Loucy (cell line): Measurements from ENCODE around the gene TMEM69.

Source experiments
- H2AFZ ChIP-seq: fragments of 200-600 bp; sonication (generic); 2 replicates; pipeline ENCODE4 v1.6.0; 2016; ENCODE audit warnings: antibody characterized with exemption, mild to moderate bottlenecking, low read length, moderate library complexity
- H3F3A ChIP-seq: fragments of 200-600 bp; 2 replicates; pipeline ENCODE4 v1.6.0; 2016; ENCODE audit warnings: antibody characterized with exemption, low read depth, mild to moderate bottlenecking
- H3K27me3 ChIP-seq: fragments of 200-600 bp; sonication (generic); 2 replicates; pipeline ENCODE4 v1.6.1; 2014; ENCODE audit warnings: low read length, mild to moderate bottlenecking; ENCODE audit not compliant: insufficient read depth, poor library complexity, severe bottlenecking
- H3K36me3 ChIP-seq: fragments of 200-600 bp; sonication (generic); 2 replicates; pipeline ENCODE4 v1.6.1; 2016; ENCODE audit warnings: low read length; ENCODE audit not compliant: insufficient read depth
- H3K4me1 ChIP-seq: fragments of 200-600 bp; sonication (generic); 2 replicates; pipeline ENCODE4 v1.5.1; 2014; ENCODE audit warnings: low read length, mild to moderate bottlenecking; ENCODE audit not compliant: insufficient read depth, poor library complexity, severe bottlenecking
- H3K4me2 ChIP-seq: fragments of 200-600 bp; sonication (generic); 2 replicates; pipeline ENCODE4 v1.6.0; 2014; ENCODE audit warnings: antibody characterized with exemption, low read length, low read depth, mild to moderate bottlenecking; ENCODE audit not compliant: poor library complexity, severe bottlenecking
- H3K4me3 ChIP-seq: fragments of 200-600 bp; sonication (generic); 2 replicates; pipeline ENCODE4 v1.5.1; 2014; ENCODE audit warnings: low read length, mild to moderate bottlenecking, mixed read lengths; ENCODE audit not compliant: poor library complexity, severe bottlenecking
- H3K79me2 ChIP-seq: fragments of 200-600 bp; sonication (generic); 2 replicates; pipeline ENCODE4 v1.6.1; 2014; ENCODE audit warnings: low read length; ENCODE audit not compliant: insufficient read depth
- H3K9ac ChIP-seq: fragments of 200-600 bp; sonication (generic); 2 replicates; pipeline ENCODE4 v1.6.0; 2014; ENCODE audit warnings: mild to moderate bottlenecking, low read depth, low read length, moderate library complexity; ENCODE audit not compliant: poor library complexity, severe bottlenecking
- H3K9me2 ChIP-seq: fragments of 200-600 bp; sonication (generic); replicated peaks from 2 replicates; pipeline ENCODE4 v1.6.1; 2016; ENCODE audit warnings: low read depth, low read length, mixed read lengths
- H3K9me3 ChIP-seq: fragments of 200-600 bp; sonication (generic); 2 replicates; pipeline ENCODE4 v1.6.1; 2014; ENCODE audit warnings: mild to moderate bottlenecking, antibody characterized with exemption, low read length, low read depth; ENCODE audit not compliant: insufficient read depth
- H4K20me1 ChIP-seq: fragments of 200-600 bp; sonication (generic); 2 replicates; pipeline ENCODE4 v1.6.0; 2014; ENCODE audit warnings: antibody characterized with exemption, low read length, mild to moderate bottlenecking; ENCODE audit not compliant: insufficient read depth, poor library complexity, severe bottlenecking
- CTCF ChIP-seq: fragments of 200-600 bp; sonication (generic); conservative IDR thresholded peaks from 2 replicates; pipeline ENCODE4 v1.5.1; 2014; ENCODE audit warnings: mild to moderate bottlenecking, antibody characterized with exemption, low read length
- EZH2phosphoT487 ChIP-seq: fragments of 200-600 bp; IDR thresholded peaks from 2 replicates; pipeline ENCODE4 v1.6.1; 2018; ENCODE audit warnings: antibody characterized with exemption, mild to moderate bottlenecking, moderate library complexity, borderline replicate concordance

TMEM69 gene

DNA sequence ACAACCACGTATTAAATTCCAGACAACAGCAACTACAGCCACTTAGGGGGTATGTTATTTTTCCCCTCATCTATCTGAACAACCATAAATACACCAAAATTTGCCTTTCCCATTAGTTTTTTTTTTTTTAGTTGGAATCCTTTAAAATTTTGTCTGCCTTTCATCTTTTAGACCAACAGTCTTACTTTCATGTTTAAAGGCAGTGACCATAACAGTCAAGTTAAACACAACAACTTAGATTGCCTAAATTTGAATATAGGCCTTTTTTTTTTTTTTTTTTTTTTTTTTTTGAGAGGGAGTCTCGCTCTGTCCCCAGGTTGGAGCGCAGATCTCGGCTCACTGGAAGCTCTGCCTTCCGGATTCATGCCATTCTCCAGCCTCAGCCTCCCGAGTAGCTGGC, 5.0 kb upstream of the TMEM69 start:
- Histone ChIP-seq H3K4me3 (peak overlapping the region; percentile 94), H3K27me3 (no peaks in the 10 kb centered on the region), H3F3A (0 out of 2 replicates have a peak, but pooled peaks cover 3% of the 10 kb centered on the region), H2AFZ (no peak overlapping the region), H3K4me1 (peaks cover 49% of the 10 kb centered on the region), H3K9me3 (no peaks in the 10 kb centered on the region), H3K36me3 (no peaks in the 10 kb centered on the region; the same call in 1 of the 2 replicates), H3K4me2 (peak overlapping the region; percentile 78), H3K9me2 (no peaks in the 10 kb centered on the region), H3K79me2 (peaks cover 88% of the 10 kb centered on the region), H4K20me1 (peaks cover 73% of the 10 kb centered on the region), H3K9ac (peak overlapping the region; percentile 50)
- no peak for TF ChIP-seq CTCF
- no peak for TF ChIP-seq EZH2phosphoT487

- Histone ChIP-seq H3K9ac (peak overlapping the region; percentile 99), H4K20me1 (peaks cover 63% of the 10 kb centered on the region), H3F3A (0 out of 2 replicates have a peak, but pooled peaks cover 2% of the 10 kb centered on the region), H3K9me3 (no peaks in the 10 kb centered on the region), H2AFZ (no peak overlapping the region), H3K79me2 (peaks cover 88% of the 10 kb centered on the region), H3K36me3 (no peaks in the 10 kb centered on the region; the same call in 1 of the 2 replicates), H3K4me2 (peak overlapping the region; percentile 78), H3K4me3 (peak overlapping the region; percentile 94), H3K4me1 (peaks cover 39% of the 10 kb centered on the region), H3K9me2 (no peaks in the 10 kb centered on the region), H3K27me3 (no peaks in the 10 kb centered on the region)
- no peak for TF ChIP-seq EZH2phosphoT487
- no peak for TF ChIP-seq CTCF
These were observed 3.6 kb upstream of the TMEM69 start for GRCh38 chr1:45684402-45684801.

- Histone ChIP-seq H3K9me2 (no peaks in the 10 kb centered on the region), H3K79me2 (peaks cover 88% of the 10 kb centered on the region), H3K27me3 (no peaks in the 10 kb centered on the region), H3K4me3 (peak overlapping the region; percentile 94), H2AFZ (peak overlapping the region; percentile 80; the same call in 1 of the 2 replicates), H4K20me1 (peaks cover 52% of the 10 kb centered on the region), H3K9ac (peak overlapping the region; percentile 99), H3K9me3 (no peaks in the 10 kb centered on the region), H3K4me2 (peak overlapping the region; percentile 78), H3F3A (no peaks in the 10 kb centered on the region), H3K36me3 (no peaks in the 10 kb centered on the region; the same call in 1 of the 2 replicates), H3K4me1 (peaks cover 34% of the 10 kb centered on the region)
- TF ChIP-seq CTCF = no peak
- TF ChIP-seq EZH2phosphoT487 = no peak
These were observed 2.5 kb upstream of the TMEM69 start for GRCh38 chr1:45685308-45686014.
